Measurements from ENCODE around the gene RXRB. TPM values are rescaled to one million over a fixed set of nuclear protein-coding genes. Genes with fewer than 3 reads are reported as not detected.

Gene RXRB
- total RNA-seq, 1 experiment from 2014 or later, result 49.9 TPM

DNA sequence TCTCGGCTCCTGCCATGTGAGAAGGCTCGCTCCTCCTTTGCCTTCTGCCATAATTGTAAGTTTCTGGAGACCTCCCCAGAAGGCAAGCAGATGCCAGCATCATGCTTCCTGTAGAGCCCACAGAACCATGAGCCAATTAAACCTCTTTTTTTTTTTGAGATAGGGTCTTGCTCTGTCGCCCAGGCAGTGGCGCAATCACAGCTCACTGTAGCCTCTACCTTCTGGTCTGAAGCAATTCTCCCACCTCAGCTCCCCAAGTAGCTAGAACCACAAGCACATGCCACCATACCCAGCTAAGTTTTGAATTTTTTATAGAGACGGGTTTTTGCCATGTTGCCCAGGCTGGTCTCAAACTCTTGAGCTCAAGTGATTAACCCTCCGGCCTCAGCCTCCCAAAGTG is 36.4 kb upstream of the RXRB start:
- no peaks in the 10 kb centered on the region for H3K4me1 ChIP-seq (ENCODE audit: control insufficient read depth in 1 of 2, insufficient read depth in 2 of 2, low read length in 2 of 2)
- no peaks in the 10 kb centered on the region for H3K79me2 ChIP-seq (ENCODE audit: insufficient read depth, low read length)
- H3K27me3 ChIP-seq (ENCODE audit: insufficient read depth, low read length), result no peaks in the 10 kb centered on the region; the same call in 1 of the 2 replicates
- H3K36me3 ChIP-seq (ENCODE audit: control insufficient read depth in 1 of 2, insufficient read depth in 2 of 2, low read length in 2 of 2), result no peaks in the 10 kb centered on the region
- DNase-seq (ENCODE audit: low read depth, low spot score) (no peak), ATAC-seq (no peak)
- H3K4me2 ChIP-seq (ENCODE audit: low read length), result no peak overlapping the region
- no peak overlapping the region for H3K27ac ChIP-seq (ENCODE audit: low read depth, low read length)
- H3K9me3 ChIP-seq (ENCODE audit: control insufficient read depth in 1 of 2, insufficient read depth in 1 of 2, low read depth in 1 of 2, low read length in 2 of 2), result no peaks in the 10 kb centered on the region
- H3K9me2 ChIP-seq (ENCODE audit: insufficient read depth), result no peaks in the 10 kb centered on the region
- intact Hi-C loops (cut with micrococcal nuclease), result no loop called here
- H2AFZ ChIP-seq (ENCODE audit: low read depth, low read length, poor library complexity, severe bottlenecking), result no peak overlapping the region
- TF ChIP-seq TCF7L2 (IDR thresholded peaks at IDR 0.05; ENCODE audit: borderline replicate concordance, extremely low read depth, insufficient read depth, insufficient read length) (no peak), EZH2phosphoT487 (IDR thresholded peaks at IDR 0.05; ENCODE audit: borderline replicate concordance) (no peak), ELF1 (IDR thresholded peaks at IDR 0.05; ENCODE audit: borderline replicate concordance, low read depth) (no peak), YY1 (IDR thresholded peaks at IDR 0.05; ENCODE audit: extremely low read depth, insufficient replicate concordance, low read depth, low read length) (no peak)
- ChIA-PET CTCF (no interaction called here), POLR2A (no interaction called here), RAD21 (ENCODE audit: low non-redundant PET in 1 of 2, low total read pairs in 2 of 2, uncharacterized antibody in 2 of 2, unreplicated experiment in 2 of 2) (no interaction called here)
- no peaks in the 10 kb centered on the region for H4K20me1 ChIP-seq (ENCODE audit: insufficient read depth)
- no peak overlapping the region for H3K9ac ChIP-seq (ENCODE audit: low read length)
- no peak overlapping the region for H3K4me3 ChIP-seq (replicated peaks in 1 of 2; ENCODE audit: low read depth in 1 of 2, low read length in 2 of 2)
- no TSS peak for BruUV-seq (replicated peaks)

DNA sequence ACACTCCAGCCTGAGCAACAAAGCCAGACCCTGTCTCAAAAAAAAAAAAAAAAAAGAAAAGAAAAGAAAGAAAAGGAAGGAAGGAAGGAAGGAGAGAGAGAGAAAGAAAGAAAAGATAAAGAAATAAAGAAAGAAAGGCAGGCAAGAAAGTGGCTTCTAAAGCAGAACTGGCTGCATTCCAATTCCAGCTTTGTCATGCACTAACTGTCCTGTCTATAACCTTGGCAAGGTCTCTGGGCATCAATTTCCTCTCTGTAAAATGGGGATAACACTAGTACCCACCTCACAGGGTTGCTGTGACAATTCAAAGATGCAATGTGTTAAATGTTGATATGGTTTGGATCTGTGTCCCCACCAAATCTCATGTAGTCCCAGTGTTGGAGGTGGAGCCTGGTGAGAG is 35.9 kb upstream of the RXRB start:
- no peak overlapping the region for H3K9ac ChIP-seq (ENCODE audit: low read length)
- POLR2A ChIA-PET, result interaction anchor here (0.7 kb wide), 1 partner anchor 104 kb away, joined by 3 read pairs; no protein-coding TSS in a partner anchor
- no peak overlapping the region for H3K4me3 ChIP-seq (replicated peaks in 1 of 2; ENCODE audit: low read depth in 1 of 2, low read length in 2 of 2)
- H3K4me2 ChIP-seq (ENCODE audit: low read length), result no peak overlapping the region
- H2AFZ ChIP-seq (ENCODE audit: low read depth, low read length, poor library complexity, severe bottlenecking), result no peak overlapping the region
- no peaks in the 10 kb centered on the region; the same call in 1 of the 2 replicates for H3K27me3 ChIP-seq (ENCODE audit: insufficient read depth, low read length)
- no TSS peak for BruUV-seq (replicated peaks)
- ATAC-seq (no peak), DNase-seq (ENCODE audit: low read depth, low spot score) (no peak)
- CTCF ChIA-PET, result interaction anchor here (0.8 kb wide), 1 partner anchor 12 kb away, joined by 3 read pairs; no protein-coding TSS in a partner anchor
- no peaks in the 10 kb centered on the region for H3K36me3 ChIP-seq (ENCODE audit: control insufficient read depth in 1 of 2, insufficient read depth in 2 of 2, low read length in 2 of 2)
- TF ChIP-seq POLR2AphosphoS5 (IDR thresholded peaks at IDR 0.05; ENCODE audit: low read depth, low read length), result no peak
- TF ChIP-seq, protein P1, sequence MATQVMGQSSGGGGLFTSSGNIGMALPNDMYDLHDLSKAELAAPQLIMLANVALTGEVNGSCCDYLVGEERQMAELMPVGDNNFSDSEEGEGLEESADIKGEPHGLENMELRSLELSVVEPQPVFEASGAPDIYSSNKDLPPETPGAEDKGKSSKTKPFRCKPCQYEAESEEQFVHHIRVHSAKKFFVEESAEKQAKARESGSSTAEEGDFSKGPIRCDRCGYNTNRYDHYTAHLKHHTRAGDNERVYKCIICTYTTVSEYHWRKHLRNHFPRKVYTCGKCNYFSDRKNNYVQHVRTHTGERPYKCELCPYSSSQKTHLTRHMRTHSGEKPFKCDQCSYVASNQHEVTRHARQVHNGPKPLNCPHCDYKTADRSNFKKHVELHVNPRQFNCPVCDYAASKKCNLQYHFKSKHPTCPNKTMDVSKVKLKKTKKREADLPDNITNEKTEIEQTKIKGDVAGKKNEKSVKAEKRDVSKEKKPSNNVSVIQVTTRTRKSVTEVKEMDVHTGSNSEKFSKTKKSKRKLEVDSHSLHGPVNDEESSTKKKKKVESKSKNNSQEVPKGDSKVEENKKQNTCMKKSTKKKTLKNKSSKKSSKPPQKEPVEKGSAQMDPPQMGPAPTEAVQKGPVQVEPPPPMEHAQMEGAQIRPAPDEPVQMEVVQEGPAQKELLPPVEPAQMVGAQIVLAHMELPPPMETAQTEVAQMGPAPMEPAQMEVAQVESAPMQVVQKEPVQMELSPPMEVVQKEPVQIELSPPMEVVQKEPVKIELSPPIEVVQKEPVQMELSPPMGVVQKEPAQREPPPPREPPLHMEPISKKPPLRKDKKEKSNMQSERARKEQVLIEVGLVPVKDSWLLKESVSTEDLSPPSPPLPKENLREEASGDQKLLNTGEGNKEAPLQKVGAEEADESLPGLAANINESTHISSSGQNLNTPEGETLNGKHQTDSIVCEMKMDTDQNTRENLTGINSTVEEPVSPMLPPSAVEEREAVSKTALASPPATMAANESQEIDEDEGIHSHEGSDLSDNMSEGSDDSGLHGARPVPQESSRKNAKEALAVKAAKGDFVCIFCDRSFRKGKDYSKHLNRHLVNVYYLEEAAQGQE (IDR thresholded peaks at IDR 0.05; ENCODE audit: low read depth), result no peak
- no peak for TF ChIP-seq EGR1 (IDR thresholded peaks at IDR 0.05; ENCODE audit: low read depth)
- no peak for TF ChIP-seq YY1 (IDR thresholded peaks at IDR 0.05; ENCODE audit: extremely low read depth, insufficient replicate concordance, low read depth, low read length)
- no peak for TF ChIP-seq SRF (IDR thresholded peaks at IDR 0.05; ENCODE audit: low read depth)
- TF ChIP-seq ZFX (IDR thresholded peaks at IDR 0.05), result no peak
- TF ChIP-seq MAX (IDR thresholded peaks at IDR 0.05), result no peak
- no peak for TF ChIP-seq CBX3 (IDR thresholded peaks at IDR 0.05; ENCODE audit: low read depth)
- no peak for TF ChIP-seq EZH2 (IDR thresholded peaks at IDR 0.05)
- TF ChIP-seq TCF7L2 (IDR thresholded peaks at IDR 0.05; ENCODE audit: borderline replicate concordance, extremely low read depth, insufficient read depth, insufficient read length), result no peak
- TF ChIP-seq POLR2A (IDR thresholded peaks at IDR 0.05; ENCODE audit: borderline replicate concordance, extremely low read depth, insufficient read depth, insufficient read length), result no peak
- no peak for TF ChIP-seq SIN3A (IDR thresholded peaks at IDR 0.05; ENCODE audit: low read depth)
- TF ChIP-seq ZNF274 (IDR thresholded peaks at IDR 0.05; ENCODE audit: low read depth, low read length), result no peak
- no peaks in the 10 kb centered on the region for H3K4me1 ChIP-seq (ENCODE audit: control insufficient read depth in 1 of 2, insufficient read depth in 2 of 2, low read length in 2 of 2)
- H4K20me1 ChIP-seq (ENCODE audit: insufficient read depth), result no peaks in the 10 kb centered on the region
- intact Hi-C loops (cut with micrococcal nuclease), result no loop called here
- RAD21 ChIA-PET (ENCODE audit: low non-redundant PET in 1 of 2, low total read pairs in 2 of 2, uncharacterized antibody in 2 of 2, unreplicated experiment in 2 of 2), result no interaction called here
- H3K9me3 ChIP-seq (ENCODE audit: control insufficient read depth in 1 of 2, insufficient read depth in 1 of 2, low read depth in 1 of 2, low read length in 2 of 2), result no peaks in the 10 kb centered on the region
- no peak overlapping the region for H3K27ac ChIP-seq (ENCODE audit: low read depth, low read length)
- no peaks in the 10 kb centered on the region for H3K9me2 ChIP-seq (ENCODE audit: insufficient read depth)
- no peaks in the 10 kb centered on the region for H3K79me2 ChIP-seq (ENCODE audit: insufficient read depth, low read length)

Data from HCT116 (cell line).